Retinal pigment epithelial cell (primary cell): ENCODE results near the gene SDHC.
A peak's percentile ranks its signal among the peaks of the same experiment; 100 is the strongest.

Source experiments
- DNase-seq: peaks from one replicate; pipeline ENCODE4 v3.0.0-alpha.2; 2010; ENCODE audit warnings: low read depth
- H3K4me3 ChIP-seq: 2 replicates; pipeline ENCODE4 v1.5.1; 2011; ENCODE audit warnings: mild to moderate bottlenecking, low read length, control low read depth, moderate library complexity
- TF ChIP-seq, protein P1 (sequence below): conservative IDR thresholded peaks from 2 replicates; pipeline ENCODE4 v1.5.1; 2011; ENCODE audit warnings: low read depth, low read length, control low read depth, inconsistent platforms

Gene SDHC, protein sequence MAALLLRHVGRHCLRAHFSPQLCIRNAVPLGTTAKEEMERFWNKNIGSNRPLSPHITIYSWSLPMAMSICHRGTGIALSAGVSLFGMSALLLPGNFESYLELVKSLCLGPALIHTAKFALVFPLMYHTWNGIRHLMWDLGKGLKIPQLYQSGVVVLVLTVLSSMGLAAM

DNA sequence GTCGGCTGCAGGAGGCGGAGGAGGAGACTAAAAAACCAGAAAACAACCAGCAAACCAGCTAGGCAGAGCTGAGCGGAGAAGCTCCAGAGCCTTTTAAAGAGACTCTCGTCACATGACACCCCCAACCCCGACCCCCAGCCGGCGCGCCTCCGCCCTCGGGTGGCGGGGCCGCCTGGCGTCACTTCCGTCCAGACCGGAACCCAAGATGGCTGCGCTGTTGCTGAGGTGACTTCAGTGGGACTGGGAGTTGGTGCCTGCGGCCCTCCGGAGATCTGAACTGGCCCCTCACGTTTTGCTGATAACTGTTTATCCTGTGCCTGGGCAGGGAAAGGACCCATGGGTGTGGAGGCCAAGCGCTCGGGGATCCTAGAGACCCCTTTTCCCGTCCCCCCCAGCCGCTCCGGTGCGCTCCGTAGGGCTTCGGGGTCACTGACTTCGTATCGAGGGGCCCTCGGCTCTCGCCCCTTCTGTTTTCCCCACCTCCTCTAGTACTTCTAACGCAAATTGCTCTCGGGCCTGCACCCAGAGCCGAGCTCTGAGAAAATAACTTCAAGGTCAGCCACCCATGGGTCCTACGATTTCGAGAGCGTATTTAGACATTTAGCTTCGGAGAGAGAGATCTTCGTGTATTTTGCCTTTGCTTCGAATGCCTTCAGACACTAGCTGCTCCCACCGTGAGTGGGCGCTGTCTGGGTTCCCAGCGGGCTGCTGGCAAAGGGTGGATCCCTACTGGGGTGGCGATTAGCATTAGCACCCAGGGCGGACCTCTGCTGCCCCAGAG, at the start of gene SDHC:
Gene SDHC, plus strand, starts transcription at position 181 of the 781 bp plus-strand sequence. Its CDS starts 25 bp downstream, at position 206.
- TF ChIP-seq, protein P1, sequence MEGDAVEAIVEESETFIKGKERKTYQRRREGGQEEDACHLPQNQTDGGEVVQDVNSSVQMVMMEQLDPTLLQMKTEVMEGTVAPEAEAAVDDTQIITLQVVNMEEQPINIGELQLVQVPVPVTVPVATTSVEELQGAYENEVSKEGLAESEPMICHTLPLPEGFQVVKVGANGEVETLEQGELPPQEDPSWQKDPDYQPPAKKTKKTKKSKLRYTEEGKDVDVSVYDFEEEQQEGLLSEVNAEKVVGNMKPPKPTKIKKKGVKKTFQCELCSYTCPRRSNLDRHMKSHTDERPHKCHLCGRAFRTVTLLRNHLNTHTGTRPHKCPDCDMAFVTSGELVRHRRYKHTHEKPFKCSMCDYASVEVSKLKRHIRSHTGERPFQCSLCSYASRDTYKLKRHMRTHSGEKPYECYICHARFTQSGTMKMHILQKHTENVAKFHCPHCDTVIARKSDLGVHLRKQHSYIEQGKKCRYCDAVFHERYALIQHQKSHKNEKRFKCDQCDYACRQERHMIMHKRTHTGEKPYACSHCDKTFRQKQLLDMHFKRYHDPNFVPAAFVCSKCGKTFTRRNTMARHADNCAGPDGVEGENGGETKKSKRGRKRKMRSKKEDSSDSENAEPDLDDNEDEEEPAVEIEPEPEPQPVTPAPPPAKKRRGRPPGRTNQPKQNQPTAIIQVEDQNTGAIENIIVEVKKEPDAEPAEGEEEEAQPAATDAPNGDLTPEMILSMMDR = peak; percentile 74
- peak within 1 kb of the TSS; percentile 78 for H3K4me3 ChIP-seq
- DNase-seq = peak; percentile 58

DNA sequence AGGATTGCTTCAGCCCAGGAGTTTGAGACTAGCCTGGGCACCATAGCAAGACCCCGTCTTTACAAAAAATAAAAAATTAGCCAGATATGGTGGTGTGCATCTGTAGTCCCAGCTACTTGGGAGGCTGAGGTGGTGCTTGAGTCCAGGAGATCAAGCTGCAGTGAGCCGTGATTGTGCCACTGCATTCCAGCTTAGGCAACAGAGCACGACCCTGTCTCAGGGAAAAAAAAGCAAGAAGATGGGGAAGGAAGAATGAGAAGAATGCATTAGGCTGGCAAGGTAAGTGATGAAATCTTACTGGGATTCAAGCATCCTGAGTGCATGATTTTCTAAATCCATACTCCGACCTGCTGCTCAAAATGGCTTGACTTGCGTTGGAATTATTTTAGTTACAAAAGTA, 48.9 kb upstream of the SDHC start:
- H3K4me3 ChIP-seq = no peak overlapping the region
- DNase-seq = no peak
- TF ChIP-seq, protein P1 = no peak

DNA sequence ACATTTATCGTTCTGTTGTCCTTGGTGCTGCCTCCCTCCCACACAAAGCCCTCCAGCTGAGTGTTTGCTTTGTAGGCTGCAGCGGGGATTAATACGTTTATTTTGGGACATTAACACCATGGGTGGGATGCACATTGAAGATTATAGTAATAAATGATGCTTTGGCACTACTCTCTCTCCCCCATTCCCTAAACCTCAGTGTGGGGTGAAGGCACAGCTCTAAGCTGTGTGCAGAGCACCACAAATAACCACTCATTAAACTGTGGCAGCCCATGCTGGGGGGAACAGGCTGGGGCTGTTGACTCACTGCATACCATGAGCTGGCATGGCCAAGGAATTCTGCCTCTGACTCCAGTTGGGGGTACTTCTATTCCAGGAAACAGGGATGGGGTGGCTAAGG, 48.0 kb upstream of the SDHC start:
- TF ChIP-seq, protein P1 = no peak
- DNase-seq = no peak
- no peak overlapping the region for H3K4me3 ChIP-seq

DNA sequence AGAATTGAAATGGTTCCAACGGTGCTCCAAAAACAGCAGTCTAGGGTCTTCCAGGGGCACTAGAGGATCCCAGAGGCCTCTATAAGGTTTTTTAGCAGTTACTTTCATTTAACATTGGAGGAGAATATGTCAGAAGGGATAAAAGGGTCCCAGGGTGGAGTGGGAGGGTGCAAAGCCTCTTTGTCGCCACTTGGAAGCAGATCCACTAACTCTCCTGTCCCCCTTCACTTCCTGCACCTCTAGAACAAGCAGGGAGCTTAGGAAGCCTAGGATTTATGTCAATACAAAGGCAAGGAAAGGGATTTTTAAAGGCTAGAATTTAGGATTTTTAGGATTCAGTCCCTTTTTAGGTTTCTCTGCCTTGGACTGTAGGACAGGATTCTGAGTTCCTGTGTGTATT, 47.3 kb upstream of the SDHC start:
- no peak overlapping the region for H3K4me3 ChIP-seq
- TF ChIP-seq, protein P1 = no peak
- DNase-seq = no peak

DNA sequence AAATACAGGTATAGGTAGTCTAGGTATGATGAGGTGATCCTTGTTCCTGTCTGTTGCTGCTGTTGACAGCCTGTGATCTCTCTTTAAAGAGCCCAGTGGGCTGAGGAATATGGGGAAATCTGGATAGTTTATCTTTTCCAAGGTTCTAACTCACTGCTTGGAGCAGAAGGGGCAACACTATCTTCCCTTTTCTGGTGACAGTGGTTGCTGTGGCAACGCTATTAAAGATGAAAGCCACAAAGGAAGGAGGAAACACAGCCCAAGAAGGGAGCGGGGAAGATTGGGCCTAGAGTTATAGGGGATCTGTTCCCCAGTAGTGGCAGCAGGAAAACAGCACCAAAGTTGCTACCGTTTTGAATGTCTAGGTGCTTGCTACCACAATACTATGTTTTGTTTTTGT, 46.9 kb upstream of the SDHC start:
- no peak for DNase-seq
- TF ChIP-seq, protein P1 = no peak

DNA sequence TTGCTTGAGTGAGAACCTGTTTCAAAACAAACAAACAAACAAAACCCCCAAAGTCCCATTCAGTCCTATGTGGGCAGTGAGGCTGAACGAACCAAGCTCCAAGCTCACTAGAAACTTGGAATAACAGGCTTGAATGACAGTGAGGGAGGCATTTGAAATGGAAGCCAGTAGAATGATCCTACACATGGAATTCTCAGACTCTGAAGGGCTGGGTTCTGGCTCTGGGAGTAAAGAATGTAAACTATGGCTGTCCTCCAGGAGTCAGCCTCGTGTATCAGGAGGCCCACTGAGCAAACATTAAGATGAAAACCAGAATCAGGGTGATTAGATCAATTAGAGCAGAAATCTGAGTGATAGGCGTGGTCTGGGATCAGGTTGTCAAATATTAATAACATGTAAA, 40.8 kb upstream of the SDHC start:
- TF ChIP-seq, protein P1 = no peak
- H3K4me3 ChIP-seq = no peak overlapping the region
- no peak for DNase-seq

More for the DNA sequence above, 46.9 kb upstream of the SDHC start:
- H3K4me3 ChIP-seq = no peak overlapping the region

DNA sequence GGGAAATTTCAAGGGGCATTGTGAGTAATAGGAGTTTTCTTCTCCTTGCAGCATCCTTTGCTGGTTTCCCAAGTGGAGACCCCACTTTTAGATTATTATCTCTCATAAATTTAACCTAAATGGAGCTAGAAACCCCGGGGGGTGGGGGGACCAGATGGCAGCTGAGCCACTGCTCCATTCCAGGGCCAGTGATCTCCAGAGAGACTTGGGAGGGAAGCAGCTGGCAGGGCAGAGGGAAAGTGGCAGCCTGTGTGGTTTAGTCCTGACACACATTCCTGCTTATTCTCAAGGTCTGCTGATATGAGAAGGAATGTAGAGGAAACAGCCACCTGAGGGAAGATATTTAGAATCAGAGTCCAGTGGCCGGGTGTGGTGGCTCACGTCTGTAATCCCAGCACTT, 39.3 kb upstream of the SDHC start:
- no peak for DNase-seq
- TF ChIP-seq, protein P1 = no peak

More for the DNA sequence above, 39.3 kb upstream of the SDHC start:
- no peak overlapping the region for H3K4me3 ChIP-seq
